Thyroid gland (tissue), 4 donors: ENCODE results near the gene SCTR. TPM values are rescaled to one million over a fixed set of nuclear protein-coding genes. Genes with fewer than 3 reads are reported as not detected.

Source experiments
- DNase-seq, 2 donors: peaks; one replicate each; pipeline ENCODE4 v3.0.0-alpha.2; 2019
- H3K27ac ChIP-seq, 3 donors: fragments of 200-600 bp; sonication (generic); 1 replicate in 2 of 3; 2 replicates in 1 of 3; pipeline ENCODE4 v1.5.1; 2016 to 2019; ENCODE audit warnings: mild to moderate bottlenecking in 1 of 3, moderate library complexity in 1 of 3
- H3K27me3 ChIP-seq: fragments of 200-600 bp; sonication (generic); one replicate; pipeline ENCODE4 v1.5.1; 2019
- H3K36me3 ChIP-seq, 2 donors: fragments of 200-600 bp; sonication (generic); one replicate each; pipeline ENCODE4 v1.5.1; 2016 to 2019
- H3K4me1 ChIP-seq, 2 donors: fragments of 200-600 bp; sonication (generic); one replicate each; pipeline ENCODE4 v1.5.1; 2017 to 2019
- H3K4me3 ChIP-seq, 3 donors: fragments of 200-600 bp; sonication (generic); replicated peaks in 1 of 3; 1 replicate in 2 of 3; 2 replicates in 1 of 3; pipeline ENCODE4 v1.5.1; 2016; ENCODE audit warnings: mild to moderate bottlenecking in 1 of 3
- H3K9me3 ChIP-seq: fragments of 200-600 bp; sonication (generic); one replicate; pipeline ENCODE4 v1.5.1; 2017
- POLR2A ChIP-seq, 2 donors: fragments of 450-650 bp; IDR thresholded peaks; one replicate each; pipeline ENCODE4 v1.6.1; 2017; ENCODE audit warnings: antibody characterized with exemption in 2 of 2, mild to moderate bottlenecking in 2 of 2, moderate library complexity in 1 of 2
- WGBS, 2 donors: methylation state at CpG; one replicate each; pipeline ENCODE4 v1.1.5; 2017; 5-methylcytosine and 5-hydroxymethylcytosine counted together
- intact Hi-C: fragments of 100-400 bp; cut with DNase I; formaldehyde crosslinking; loops from one replicate; pipeline ENCODE4 v1.15.1; 2023
- total RNA-seq, 4 donors: library from RNA; depleted of rRNA; stranded (reverse); fragments of >200 nt; gene quantifications; one replicate each; pipeline ENCODE4 v1.2.3, GENCODE V29; 2016
- TF ChIP-seq, protein P1 (sequence below), 6 experiments: fragments of 200-600 bp in 3 of 6; fragments of 450-650 bp in 3 of 6; sonication (generic) in 3 of 6; IDR thresholded peaks; one replicate each; pipeline ENCODE4 v1.5.1; 2016 to 2019; ENCODE audit warnings: antibody characterized with exemption in 6 of 6, mild to moderate bottlenecking in 2 of 6, inconsistent platforms in 1 of 6, moderate library complexity in 1 of 6

The SCTR gene
- total RNA-seq, 4 donors from 2014 or later: not detected

- Histone ChIP-seq H3K27ac (no peak overlapping the region), H3K27me3 (no peaks in the 10 kb centered on the region), H3K9me3 (no peaks in the 10 kb centered on the region), H3K36me3 (no peaks in the 10 kb centered on the region), H3K4me3 (no peak overlapping the region), H3K4me1 (no peaks in the 10 kb centered on the region)
- TF ChIP-seq POLR2A (IDR thresholded peaks at IDR 0.05): no peak
- TF ChIP-seq, protein P1, sequence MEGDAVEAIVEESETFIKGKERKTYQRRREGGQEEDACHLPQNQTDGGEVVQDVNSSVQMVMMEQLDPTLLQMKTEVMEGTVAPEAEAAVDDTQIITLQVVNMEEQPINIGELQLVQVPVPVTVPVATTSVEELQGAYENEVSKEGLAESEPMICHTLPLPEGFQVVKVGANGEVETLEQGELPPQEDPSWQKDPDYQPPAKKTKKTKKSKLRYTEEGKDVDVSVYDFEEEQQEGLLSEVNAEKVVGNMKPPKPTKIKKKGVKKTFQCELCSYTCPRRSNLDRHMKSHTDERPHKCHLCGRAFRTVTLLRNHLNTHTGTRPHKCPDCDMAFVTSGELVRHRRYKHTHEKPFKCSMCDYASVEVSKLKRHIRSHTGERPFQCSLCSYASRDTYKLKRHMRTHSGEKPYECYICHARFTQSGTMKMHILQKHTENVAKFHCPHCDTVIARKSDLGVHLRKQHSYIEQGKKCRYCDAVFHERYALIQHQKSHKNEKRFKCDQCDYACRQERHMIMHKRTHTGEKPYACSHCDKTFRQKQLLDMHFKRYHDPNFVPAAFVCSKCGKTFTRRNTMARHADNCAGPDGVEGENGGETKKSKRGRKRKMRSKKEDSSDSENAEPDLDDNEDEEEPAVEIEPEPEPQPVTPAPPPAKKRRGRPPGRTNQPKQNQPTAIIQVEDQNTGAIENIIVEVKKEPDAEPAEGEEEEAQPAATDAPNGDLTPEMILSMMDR (IDR thresholded peaks at IDR 0.05): no peak
- DNase-seq: no peak
- WGBS, 2 donors: 62 to 79% methylated on average over 1 of the region's 1 CpG
- intact Hi-C loops: no loop called here
Observed at GRCh38 chr2:119419803-119420508, 104.3 kb downstream of the SCTR start.

DNA sequence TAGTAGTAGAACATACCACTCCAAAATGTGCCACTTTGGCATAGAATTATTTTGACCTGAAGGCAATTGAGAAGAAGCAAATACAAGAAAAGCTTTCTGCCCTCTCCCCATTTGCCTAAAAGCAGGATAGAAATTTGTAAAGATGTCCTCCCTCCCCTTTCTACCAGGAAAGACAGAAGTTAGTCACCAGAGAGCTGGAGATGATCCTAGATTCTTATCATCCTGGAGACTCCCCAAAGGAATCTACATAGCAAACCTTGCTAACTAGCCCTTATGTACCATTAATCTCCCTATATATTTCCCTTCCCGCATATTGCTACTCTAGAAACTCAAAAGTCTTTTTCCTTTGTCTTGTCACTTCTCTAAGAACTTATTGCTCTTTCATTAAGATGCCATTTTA, 105.2 kb downstream of the SCTR start:
- Histone ChIP-seq H3K9me3 (no peaks in the 10 kb centered on the region), H3K36me3 (no peaks in the 10 kb centered on the region), H3K27ac (no peak overlapping the region), H3K4me1 (no peaks in the 10 kb centered on the region), H3K27me3 (no peaks in the 10 kb centered on the region), H3K4me3 (no peak overlapping the region)
- TF ChIP-seq, protein P1 (IDR thresholded peaks at IDR 0.05): no peak
- no peak for TF ChIP-seq POLR2A (IDR thresholded peaks at IDR 0.05)
- 97 to 100% methylated on average over 1 of the region's 1 CpG for WGBS, 2 donors
- intact Hi-C loops: no loop called here
- DNase-seq: no peak

DNA sequence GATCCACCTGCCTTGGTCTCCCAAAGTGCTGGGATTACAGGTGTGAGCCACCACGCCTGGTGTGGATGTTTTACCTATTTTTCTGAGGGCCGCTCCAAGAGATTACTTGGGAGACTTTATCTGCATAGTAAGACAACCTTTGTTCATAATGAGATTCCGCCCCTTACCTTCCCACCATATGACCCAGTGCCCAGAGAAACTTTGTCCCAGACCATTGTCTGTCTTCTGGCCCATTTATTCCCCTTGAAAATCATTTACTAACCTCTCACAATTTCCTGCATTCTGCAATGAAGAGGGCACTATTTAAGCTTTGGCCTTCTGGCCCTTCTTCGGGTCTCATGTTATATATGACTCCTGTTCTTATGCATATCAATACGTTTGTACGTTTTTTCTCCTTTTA, 106.4 kb downstream of the SCTR start:
- H3K27ac ChIP-seq: no peak overlapping the region
- intact Hi-C loops: no loop called here
- 95 to 97% methylated on average over 6 of the region's 6 CpGs for WGBS, 2 donors
- no peaks in the 10 kb centered on the region for H3K36me3 ChIP-seq
- H3K9me3 ChIP-seq: no peaks in the 10 kb centered on the region
- DNase-seq: no peak
- no peaks in the 10 kb centered on the region for H3K27me3 ChIP-seq
- no peak overlapping the region for H3K4me3 ChIP-seq
- H3K4me1 ChIP-seq: no peaks in the 10 kb centered on the region
- TF ChIP-seq, protein P1 (IDR thresholded peaks at IDR 0.05): no peak
- TF ChIP-seq POLR2A (IDR thresholded peaks at IDR 0.05): no peak

- Histone ChIP-seq H3K9me3 (no peaks in the 10 kb centered on the region), H3K27me3 (no peaks in the 10 kb centered on the region), H3K4me1 (no peaks in the 10 kb centered on the region), H3K27ac (no peak overlapping the region), H3K36me3 (no peaks in the 10 kb centered on the region), H3K4me3 (no peak overlapping the region)
- intact Hi-C loops: no loop called here
- DNase-seq: no peak
- 86 to 93% methylated on average over 4 of the region's 4 CpGs for WGBS, 2 donors
- TF ChIP-seq POLR2A (IDR thresholded peaks at IDR 0.05): no peak
- TF ChIP-seq, protein P1 (IDR thresholded peaks at IDR 0.05): no peak
Observed at GRCh38 chr2:119416299-119416923, 107.9 kb downstream of the SCTR start.

DNA sequence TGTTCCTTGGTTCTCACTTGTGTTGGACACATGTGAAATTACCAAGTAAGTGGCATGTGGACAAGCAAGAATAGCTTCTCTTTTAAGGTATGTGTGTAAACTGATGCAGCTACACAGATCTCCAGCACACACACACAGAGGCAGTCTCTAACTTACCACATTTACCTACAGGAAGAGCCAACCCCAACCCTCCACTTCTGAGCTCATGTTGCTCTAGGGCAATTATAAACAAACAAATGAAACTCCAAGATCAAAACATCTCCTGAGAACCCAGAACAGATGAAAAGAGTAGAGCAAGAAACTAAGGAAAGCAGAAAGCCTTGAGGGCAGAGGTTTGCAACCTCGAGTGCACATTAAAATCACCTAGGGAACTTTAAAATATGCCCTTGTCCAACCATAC, 108.7 kb downstream of the SCTR start:
- intact Hi-C loops: no loop called here
- DNase-seq: no peak
- no peaks in the 10 kb centered on the region for H3K4me1 ChIP-seq
- WGBS, 2 donors: 64 to 75% methylated on average over 1 of the region's 1 CpG
- no peak overlapping the region for H3K4me3 ChIP-seq
- no peak for TF ChIP-seq POLR2A (IDR thresholded peaks at IDR 0.05)
- TF ChIP-seq, protein P1 (IDR thresholded peaks at IDR 0.05): no peak
- H3K9me3 ChIP-seq: no peaks in the 10 kb centered on the region
- H3K27ac ChIP-seq: no peak overlapping the region
- no peaks in the 10 kb centered on the region for H3K27me3 ChIP-seq
- no peaks in the 10 kb centered on the region for H3K36me3 ChIP-seq
